GM23338 (cell line): Measurements from ENCODE around the gene NHERF1.

ENCODE experiments used
- CTCF ChIP-seq, 2 experiments: fragments of 200-600 bp in 1 of 2; sonication (generic) in 1 of 2; conservative IDR thresholded peaks; 2 replicates each; pipeline versions ENCODE4 v1.5.1 to v1.6.1; 2016 to 2017; ENCODE audit warnings: antibody characterized with exemption in 2 of 2, low read depth in 2 of 2, mild to moderate bottlenecking in 2 of 2, moderate library complexity in 1 of 2
- EZH2 ChIP-seq: fragments of 200-600 bp; sonication (generic); IDR thresholded peaks from one replicate; pipeline ENCODE4 v1.8.0; 2017; ENCODE audit warnings: antibody characterized with exemption, mild to moderate bottlenecking, low read depth; ENCODE audit not compliant: unreplicated experiment
- EZH2phosphoT487 ChIP-seq: fragments of 200-600 bp; sonication (generic); IDR thresholded peaks from one replicate; pipeline ENCODE4 v1.8.1; 2018; ENCODE audit warnings: antibody characterized with exemption; ENCODE audit not compliant: unreplicated experiment
- POLR2AphosphoS5 ChIP-seq: IDR thresholded peaks from 2 replicates; pipeline ENCODE4 v1.6.1; 2016; ENCODE audit warnings: antibody characterized with exemption, low read depth

GRCh38 chr17:74810699-74811485 lies 62.5 kb downstream of the NHERF1 start:
- TF ChIP-seq EZH2 (no peak), EZH2phosphoT487 (no peak), CTCF (conservative IDR thresholded peaks at IDR 0.05; ENCODE audit: low read depth in 2 of 2) (no peak), POLR2AphosphoS5 (no peak)
